Keratinocyte (primary cell): ENCODE measurements around the gene ACADVL.

Source experiments
- CTCF ChIP-seq, 3 experiments: IDR thresholded peaks in 1 of 3; conservative IDR thresholded peaks in 1 of 3; optimal IDR thresholded peaks in 1 of 3; 2 replicates in 2 of 3; 3 replicates in 1 of 3; pipeline versions ENCODE3 to v1.5.1; 2011; ENCODE audit warnings: low read length in 3 of 3, mild to moderate bottlenecking in 3 of 3, moderate library complexity in 2 of 3, control low read depth in 1 of 3, inconsistent platforms in 1 of 3; ENCODE audit not compliant: insufficient read depth in 2 of 3; ENCODE audit errors: extremely low read depth in 1 of 3
- EZH2 ChIP-seq: IDR thresholded peaks from one replicate; pipeline ENCODE4 v1.6.1; 2012; ENCODE audit warnings: inconsistent platforms, mild to moderate bottlenecking, low read length, moderate library complexity

- TF ChIP-seq CTCF (optimal IDR thresholded peaks at IDR 0.05 in 1 of 3, IDR thresholded peaks at IDR 0.05 in 1 of 3, conservative IDR thresholded peaks at IDR 0.05 in 1 of 3; ENCODE audit: extremely low read depth in 1 of 3, insufficient read depth in 2 of 3, low read length in 3 of 3) (no peak), EZH2 (no peak)
Measured at GRCh38 chr17:7175330-7175733, 44.4 kb upstream of the ACADVL start.
